Fibroblast of upper back skin (primary cell): Measurements from ENCODE around the gene PRDX2.

Experiments
- DNase-seq: peaks from one replicate; pipeline ENCODE4 v3.0.0-alpha.2; 2013

The PRDX2 gene

DNA sequence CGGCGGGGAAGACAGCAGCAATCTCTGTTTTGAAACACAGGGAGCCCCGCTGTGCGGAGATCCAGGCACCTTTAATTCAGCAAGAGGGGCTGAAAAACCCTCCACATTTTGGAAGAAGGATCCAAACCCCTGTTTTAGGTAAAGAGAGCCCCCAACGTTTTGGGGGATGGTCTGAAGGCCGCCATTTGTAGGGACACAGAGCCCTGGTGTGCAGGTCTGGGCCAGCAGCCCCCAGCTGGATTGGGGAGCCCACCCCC lies 22.8 kb downstream of the PRDX2 start:
- no peak for DNase-seq

DNA sequence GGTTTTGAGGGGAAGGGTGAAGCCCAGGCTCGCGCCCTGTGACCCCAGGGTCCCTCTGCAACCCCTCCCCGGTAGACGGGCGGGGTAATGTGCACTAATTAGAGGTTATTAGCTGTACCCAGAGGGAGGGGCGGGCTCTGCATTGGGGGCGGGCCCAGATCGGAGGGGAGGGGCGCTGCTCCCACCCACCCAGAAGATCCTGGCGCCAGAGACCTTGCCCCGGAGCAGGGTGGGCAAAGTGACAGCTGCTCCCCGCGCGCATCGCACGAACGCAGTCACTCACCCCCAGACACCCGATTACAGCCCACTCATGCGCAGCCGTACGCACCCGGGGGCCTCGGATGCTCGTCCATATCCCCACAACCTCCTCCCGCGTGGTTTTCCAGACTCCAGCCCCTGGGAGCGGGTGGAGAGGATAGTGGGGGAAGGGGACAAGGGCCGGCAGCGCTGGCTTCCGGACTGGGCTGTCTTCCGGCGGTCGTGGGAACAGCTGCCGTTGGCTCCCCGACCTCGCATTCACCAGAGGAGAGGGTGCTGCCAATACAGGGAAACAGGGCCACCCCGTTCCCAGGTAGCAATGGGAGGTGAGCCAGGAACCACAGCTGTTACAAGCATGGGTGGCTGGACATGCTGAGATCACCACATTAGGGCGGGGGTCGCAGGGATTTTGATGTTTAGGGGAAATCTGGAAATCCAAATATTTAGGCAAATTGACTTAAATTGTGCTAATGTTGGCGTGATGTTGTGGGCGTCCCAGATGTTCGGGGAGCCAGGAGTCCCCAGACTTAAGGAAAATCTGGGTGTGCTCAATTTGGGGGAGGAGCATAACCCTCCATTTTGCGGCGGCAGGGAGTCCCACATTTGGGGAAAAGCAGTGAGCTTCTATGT lies 23.3 kb downstream of the PRDX2 start:
- peak; percentile 83 for DNase-seq

DNA sequence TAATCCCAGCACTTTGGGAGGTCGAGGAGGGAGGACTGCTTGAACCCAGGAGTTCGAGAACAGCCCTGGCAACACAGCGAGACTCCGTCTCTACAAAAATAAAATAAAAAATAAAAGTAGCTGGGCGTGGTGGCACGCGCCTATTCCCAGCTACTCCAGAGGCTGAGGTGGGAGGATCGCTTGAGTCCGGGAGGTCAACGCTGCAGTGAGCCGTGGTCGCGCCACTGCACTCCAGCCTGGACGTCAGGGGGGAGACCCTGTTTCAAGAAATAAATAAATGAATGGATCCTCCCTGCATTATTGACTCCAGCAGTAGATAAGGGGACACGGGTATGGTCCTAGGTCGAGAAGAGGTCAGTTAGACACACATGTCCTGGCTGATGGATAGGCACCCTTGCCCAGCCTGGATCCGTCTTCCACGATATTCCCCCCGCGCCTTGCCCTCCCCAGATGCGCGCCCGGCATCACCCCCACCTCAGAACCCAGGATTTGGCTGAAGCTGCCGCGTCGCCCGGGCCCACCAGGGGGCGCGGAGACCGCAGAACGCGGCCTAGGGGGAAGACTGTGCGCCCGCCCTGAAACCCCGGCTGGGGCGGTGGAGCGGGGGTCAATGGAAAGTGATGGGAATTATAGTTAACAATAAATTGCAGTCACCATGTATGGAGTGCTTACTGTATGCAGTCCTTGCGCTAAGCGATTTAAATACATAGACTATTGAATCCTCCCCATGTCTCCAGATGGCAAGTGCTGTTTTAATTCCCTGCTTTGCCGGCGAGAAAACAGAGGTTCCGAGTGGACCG lies 24.2 kb downstream of the PRDX2 start:
- DNase-seq: peak; percentile 74

DNA sequence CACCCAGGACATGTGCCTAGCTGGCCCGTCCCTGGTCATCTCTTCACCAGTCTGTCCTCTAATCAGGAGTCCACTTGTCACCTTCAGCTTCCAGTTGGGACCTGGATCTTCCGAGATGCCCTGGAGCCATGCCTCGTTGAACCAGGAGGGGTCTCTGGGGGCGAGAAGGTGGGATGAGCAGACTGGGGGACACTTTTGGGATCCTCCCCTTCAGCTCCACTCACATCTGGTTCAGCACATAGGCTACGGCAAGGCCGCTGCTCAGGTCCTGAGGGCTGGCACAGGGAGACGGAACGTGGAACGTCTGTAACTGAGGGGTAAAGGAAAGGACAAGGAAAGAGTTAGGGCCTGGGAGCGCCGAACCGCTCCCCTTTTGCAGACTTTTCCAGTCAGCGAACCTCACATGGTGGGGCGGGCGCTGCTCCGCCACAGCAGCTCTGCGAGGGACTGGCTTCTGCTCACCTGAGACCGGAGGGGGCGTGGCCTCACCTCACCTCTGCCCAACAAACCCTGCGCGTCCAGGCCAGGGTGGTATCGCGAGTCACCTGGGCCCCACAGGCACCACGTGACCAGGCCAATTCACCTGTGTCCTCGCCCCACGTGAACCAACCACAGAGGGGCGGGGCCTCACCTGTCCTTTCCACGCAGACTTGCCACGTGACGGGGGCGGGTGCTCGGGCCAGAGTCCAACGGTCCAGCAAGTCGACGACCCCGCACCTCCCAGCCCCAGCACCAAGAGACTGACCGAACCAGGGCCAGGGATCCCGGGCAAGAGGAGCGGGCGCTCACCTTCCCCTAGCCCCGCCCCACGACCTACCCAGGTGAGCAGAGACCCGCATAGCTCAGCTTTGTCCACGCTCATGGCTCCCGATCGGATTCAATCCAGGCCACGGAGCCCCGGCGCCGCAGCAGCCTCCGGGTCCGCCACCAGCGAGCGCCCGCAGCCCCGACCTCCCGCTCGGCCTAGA lies 26.7 kb downstream of the PRDX2 start, which contains the start of gene HOOK2:
TSS of gene HOOK2 (minus strand) at position 965 of the 968 bp plus-strand sequence. CDS start at position 862, 103 bp downstream.
- no peak for DNase-seq

DNA sequence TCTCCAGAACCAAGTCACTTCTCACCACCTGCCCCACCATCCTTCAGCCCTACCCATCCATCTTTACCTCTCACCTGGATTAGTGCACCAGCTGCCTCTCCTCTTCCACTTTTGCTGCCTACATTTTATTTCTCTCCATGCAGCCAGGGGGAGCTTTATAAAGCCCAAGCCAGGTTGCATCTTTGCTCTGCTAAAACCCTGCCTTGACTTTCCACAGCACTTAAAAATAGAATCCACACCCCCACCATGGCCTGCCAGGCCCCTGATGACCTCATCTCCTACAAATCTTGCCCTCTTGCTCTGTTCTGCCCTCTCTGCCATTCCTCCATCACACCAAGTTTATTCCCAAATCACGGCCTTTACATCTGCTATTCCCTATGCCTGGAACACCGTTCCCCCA lies 28.0 kb downstream of the PRDX2 start:
- peak; percentile 48 for DNase-seq

DNA sequence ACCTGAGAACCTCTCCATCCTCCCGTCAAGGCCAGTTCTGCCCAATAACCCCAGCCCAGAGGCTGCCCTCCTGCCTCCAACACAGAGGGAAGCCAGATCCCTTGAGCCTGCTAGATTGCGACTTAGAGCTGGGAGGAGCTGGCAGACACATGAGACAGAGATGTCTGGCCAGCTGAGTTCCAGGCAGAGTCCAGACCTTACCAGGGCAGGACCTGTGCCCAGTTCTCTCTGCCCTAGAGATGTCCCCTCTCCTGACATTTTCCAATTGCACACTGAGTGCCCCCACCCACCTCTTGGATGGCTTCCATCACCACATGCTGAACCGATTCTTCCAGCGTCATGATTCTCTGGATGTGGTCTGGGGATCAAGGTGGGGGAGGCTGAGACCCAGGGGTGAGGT lies 29.3 kb downstream of the PRDX2 start:
- DNase-seq: no peak

DNA sequence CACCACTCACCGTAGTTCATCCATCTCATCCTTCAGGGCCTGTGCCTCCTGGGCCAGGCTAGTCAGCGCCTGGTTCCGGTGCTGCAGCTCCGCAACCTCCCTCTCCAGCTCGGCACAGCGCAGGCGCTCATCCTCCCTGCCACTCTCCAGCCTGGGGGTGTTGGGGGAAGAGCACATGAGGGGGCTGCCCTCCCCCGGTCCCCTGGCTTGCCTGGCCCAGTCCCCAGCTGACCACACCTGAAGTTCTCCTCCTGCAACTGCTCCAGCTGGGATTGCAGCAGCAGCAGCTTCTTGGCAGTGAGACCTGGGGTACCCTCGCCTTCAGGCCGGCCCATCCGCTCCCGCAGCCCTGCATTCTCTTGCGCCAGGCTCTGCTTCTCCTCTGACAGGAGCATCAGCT lies 30.7 kb downstream of the PRDX2 start:
- DNase-seq: no peak

DNA sequence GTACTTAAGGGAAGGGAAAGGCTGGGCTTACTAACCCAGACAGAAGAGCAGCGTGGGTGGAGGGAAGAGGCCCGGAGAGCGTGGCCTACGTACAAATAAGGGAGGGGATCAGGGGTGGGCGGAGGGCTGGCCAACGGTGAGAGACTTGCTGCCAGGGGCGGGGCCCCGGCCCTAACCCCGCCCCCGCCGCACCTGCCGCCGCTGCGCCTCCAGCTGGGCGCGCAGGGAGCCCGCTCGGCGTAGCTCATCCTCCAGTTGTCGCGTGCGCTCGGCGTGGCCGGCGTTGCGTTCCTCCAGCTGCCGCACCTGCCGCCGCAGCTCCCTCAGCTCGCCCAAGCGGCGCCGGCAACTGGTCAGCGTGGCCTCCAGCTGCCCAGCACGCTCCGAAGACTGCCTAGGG lies 31.9 kb downstream of the PRDX2 start:
- no peak for DNase-seq

DNA sequence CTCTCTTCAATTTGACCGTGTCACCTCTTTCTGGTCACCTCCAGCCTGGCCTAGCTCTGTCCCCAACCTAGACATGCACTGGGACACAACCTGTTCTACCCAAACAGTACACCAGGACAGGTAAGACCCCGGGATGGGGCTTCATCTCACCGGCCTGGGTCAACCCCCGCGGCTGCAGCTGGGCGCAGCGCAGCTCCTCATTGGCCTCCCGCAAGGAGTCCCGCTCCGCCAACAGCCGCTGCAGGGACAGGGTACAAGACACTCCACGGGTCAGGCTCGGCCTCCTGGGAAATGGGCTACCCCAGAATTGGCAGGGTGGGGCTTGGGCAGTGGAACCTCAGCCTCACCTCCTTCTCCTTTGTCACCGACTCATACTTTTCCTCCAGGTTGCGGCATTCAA lies 33.9 kb downstream of the PRDX2 start:
- DNase-seq: no peak

DNA sequence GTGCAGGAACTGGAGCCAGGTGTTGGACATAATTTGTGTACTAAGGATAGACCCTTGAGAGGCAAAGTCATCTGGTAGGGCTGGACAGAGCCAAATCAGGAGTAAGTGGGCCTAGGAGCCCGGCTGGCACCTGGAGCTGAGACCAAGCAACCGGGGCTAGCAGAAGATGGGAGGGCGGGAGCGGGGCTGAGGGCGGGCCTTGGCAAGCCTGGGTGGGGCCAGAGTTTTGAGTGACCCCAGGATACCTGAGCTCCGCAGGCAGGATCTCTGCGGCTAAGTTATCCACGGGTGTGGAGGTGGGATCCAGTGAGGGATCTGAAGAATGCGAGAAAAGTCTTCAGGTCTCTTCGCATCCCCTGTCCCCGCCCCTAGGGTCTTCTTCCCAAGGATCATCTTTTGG lies 34.5 kb downstream of the PRDX2 start:
- no peak for DNase-seq

DNA sequence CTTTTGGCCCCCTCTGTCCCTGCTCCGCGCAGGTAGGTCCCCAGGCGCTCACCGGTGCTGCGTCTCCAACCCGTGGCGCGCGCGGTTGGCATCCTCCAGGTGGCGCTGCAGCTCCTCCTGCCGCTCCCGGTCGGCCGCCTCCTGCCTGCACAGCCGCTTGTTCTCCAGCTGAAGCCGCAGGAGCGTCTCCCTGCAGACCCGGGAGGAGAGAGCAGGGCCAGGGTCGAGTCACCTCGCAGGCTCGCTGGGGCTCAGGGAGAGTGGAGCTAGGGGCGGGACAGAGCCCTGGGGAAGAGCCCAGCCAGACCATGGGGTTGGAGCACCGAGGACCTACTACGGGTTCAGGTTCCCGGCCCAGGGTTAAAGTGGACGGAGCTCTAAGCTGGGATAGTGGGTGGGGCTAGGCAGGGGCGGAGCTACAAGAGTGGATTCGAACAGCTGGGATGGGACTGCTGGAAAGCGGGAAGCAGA lies 35.5 kb downstream of the PRDX2 start:
- DNase-seq: peak; percentile 76

DNA sequence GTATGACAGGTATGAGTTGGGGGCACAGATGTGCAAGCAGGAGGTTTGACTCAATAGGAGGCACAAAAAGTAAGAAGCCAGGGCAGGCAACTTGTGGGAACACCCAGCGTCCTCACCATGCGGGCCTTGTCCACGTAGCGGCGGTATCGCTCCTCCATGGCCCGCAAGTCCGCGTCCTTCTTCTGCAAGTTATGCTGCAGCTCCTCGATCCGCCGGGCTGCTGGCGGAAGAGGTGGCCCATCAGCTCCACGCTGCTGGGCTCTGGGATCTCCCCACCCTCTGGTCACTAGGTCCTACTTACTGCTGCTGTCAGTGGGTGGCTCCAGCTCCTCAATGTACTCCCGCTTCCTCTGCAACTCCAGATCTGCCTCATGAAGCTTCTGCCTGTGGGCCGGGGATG lies 36.9 kb downstream of the PRDX2 start:
- no peak for DNase-seq

DNA sequence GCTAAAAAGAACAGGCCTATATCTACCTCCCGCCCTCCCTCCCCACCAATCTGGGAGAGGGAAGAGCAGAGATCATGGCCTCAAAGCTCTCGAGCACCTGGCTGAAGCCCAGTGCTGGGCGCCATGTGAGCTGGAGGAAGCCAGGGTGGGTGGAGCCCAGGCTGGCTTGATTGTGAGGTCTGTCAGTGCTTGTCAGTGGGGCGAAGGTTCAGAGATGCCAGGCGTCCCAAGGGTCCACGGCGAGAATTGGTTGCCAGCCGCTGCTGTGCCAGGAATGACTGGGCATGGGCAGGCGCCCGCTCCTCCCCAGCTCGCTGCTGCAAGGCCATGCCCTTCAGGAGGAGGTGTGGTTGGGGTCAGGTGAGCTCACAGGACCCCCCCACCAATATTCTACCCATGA lies 38.5 kb downstream of the PRDX2 start:
- no peak for DNase-seq

DNA sequence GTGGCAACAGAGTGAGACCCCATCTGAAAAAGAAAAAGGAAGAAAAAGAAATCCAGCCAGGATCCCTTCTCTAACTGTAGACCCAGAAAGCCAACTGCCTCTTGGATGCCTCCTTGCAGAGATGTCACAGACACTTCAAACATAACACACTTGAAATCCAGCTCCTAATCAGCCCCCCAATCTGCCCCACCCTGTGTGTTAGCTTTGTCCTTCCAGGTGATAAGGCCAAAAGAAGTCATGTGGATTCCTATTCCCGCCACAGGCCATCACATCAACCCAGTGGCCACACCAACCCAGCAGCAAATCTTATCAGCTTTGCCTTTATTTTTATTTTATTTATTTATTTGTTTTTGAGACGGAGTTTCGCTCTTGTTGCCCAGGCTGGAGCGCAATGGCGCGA lies 41.9 kb downstream of the PRDX2 start:
- no peak for DNase-seq

DNA sequence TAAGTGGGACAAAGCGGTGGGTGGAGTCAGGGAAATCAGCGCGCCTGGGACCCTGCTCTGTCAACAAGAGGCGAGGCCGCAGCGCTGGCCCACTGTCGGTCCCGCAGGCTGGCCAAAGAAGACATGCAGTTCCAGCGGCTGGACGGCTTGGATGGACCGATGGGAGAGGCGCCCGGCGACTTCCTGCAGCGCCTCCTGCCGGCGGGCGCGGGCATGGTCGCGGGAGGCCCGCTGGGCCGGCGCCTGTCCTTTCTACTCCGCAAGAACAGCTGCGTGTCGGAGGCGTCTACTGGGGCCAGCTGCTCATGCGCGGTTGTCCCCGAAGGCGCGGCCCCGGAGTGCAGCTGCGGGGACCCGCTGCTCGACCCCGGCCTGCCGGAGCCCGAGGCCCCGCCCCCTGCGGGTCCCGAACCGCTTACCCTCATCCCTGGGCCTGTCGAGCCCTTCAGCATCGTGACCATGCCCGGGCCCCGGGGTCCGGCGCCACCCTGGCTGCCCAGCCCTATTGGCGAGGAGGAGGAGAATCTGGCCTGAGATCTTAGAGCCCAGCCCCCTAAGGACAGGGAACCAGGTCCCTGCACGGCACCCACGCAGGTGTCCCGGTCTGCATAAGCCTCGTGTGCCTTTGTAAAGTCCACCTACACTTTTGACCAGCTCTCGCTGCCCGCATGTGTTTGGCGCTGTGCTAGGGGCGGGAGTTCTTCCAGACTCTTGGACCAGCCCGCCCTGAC lies 43.9 kb downstream of the PRDX2 start:
- DNase-seq: peak; percentile 59

DNA sequence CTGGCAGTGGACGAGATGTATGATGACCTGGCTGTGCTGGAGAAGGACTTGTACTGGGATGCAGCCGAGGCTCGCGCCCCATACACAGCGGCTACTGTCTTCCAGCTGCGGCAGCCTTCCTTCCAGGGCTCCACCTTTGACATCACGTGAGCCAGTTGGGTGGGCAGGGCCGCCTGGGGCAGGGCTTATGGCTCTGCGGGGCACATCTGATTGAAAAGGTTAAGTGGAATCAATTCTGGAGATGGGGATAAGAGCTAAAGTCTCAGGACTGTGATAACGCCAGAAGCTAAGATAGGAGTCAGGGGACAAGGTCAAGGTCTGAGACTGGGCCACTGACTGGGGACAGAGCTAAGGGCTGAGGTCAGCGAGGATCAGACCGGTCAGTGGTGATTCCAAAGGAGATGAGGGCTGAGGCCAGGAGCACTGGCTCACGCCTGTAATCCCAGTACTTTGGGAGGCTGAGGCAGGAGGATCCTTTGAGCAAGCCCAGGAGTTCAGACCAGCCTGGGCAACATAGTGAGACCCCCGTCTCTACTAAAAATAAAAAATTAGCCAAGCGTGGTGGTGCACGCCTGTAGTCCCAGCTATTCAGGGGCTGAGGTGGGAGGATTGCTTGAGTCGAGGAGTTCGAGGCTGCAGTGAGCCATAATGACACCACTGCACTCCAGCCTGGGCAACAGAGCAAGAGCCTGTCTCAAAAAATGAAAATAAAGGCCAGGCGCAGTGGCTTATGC lies 45.3 kb downstream of the PRDX2 start:
- DNase-seq: no peak

DNA sequence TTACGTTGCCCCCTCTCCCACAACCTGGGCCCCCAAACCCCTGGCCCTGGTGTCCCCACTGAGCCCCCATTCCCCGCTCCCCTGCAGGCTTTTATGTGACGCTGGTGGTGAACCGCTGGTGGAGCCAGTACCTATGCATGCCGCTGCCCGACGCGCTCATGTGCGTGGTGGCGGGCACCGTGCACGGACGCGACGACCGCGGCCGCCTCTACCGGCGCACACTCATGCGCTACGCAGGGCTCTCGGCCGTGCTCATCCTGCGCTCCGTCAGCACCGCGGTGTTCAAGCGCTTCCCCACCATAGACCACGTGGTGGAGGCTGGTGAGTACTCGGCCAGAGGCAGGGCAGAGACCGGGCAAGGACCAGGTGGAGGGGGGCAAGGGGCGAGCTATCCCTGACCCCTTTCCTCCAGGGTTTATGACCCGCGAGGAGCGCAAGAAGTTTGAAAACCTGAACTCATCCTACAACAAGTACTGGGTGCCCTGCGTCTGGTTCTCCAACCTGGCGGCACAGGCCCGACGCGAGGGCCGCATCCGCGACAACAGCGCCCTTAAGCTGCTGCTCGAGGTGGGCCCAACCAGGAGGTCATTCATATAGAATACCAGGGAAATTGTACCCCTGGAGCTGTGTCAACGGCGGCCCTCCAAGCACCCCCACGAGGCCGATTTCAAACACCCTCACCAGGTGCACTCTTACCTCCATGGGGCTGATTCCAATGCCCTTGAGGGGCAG lies 47.0 kb downstream of the PRDX2 start:
- no peak for DNase-seq

DNA sequence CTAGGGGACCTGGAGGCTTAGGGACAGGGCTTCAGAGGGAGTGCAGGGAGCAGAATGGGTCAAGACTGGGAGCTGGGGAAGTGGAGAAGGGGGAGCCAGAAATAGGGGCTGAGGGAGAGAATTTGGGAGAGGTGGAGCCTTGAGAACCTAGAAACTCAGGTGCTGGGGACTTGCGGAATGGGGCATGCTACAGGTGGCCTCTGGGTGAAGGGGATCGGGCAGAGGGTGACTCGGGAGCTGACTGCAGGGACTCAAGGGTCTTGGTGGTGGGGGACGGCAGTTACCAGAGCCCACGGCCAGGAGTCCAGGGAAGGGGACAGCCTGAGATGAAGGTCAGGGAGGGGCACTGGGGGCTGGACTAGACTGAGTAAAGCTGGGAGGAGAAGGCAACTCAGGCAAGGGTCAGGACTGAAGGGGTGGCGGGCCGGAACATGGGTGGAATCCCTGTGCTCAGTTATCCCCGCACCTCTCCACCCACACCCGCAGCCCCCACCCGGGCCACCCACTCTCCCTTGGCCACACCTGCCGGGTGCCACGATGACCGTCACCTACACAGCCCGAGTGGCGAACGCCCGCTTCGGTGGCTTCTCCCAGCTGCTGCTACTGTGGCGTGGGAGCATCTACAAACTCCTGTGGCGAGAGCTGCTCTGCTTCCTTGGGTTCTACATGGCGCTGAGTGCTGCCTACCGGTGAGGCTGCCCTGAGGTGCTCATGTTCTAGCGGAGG lies 49.4 kb downstream of the PRDX2 start:
- DNase-seq: no peak

DNA sequence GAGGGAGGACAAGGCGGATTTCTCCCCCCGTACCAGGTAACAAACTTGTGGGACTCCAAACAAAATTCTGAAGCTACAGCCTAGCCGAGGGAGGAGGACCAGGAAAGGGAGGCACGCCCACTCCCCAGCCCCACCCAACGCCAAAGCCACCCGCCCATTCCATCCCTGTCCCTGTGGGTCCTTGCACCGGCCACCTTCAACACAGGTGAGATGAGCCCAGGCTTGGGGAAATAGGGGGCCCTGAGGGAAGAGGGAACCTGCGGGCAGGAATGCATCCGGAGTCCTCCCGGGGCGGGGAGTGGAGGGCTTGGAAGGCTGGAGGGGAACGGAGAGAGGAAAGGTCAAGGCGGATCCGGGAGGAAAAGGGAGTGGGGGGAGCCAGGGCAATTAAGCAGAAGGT lies 50.0 kb downstream of the PRDX2 start, which contains the start of gene BEST2:
TSS of gene BEST2 (plus strand) at position 157 of the 400 bp plus-strand sequence. CDS start 802 bp downstream, outside the sequence.
- no peak for DNase-seq

DNA sequence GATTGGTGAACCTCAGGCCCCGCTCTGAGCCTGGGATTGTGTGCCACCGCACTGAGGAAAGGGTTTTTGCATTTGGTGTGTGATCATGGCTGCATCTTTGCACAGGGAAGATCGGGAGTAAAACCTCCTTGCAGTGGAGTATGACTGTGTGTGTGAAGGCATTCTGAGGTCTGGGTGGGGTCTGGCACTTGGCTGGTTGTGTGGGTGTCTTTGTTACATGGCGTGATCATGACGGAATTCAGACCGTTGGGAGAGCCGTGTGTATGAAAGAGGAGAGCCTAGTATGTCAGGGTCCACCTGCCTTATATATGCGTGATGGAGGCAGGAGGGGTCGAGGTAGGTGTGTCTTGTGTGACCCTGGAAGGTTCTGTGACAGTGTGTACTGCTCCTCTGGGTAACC lies 50.7 kb downstream of the PRDX2 start:
- DNase-seq: no peak
